T-helper 1 cell treated with Interleukin-12 subunit alpha and Interleukin-12 subunit beta and Interleukin-4 antibody, amounts not matched to agents 30 ng/mL and 1 ng/mL, for 36 hours (primary cell): Measurements from ENCODE around the gene MEF2C. TPM values are rescaled to one million over a fixed set of nuclear protein-coding genes. Genes with fewer than 3 reads are reported as not detected.
"Not testable (repeated sequence)": the region's sequence is repeated elsewhere in the genome, so short reads cannot be mapped to it uniquely, and the experiment has no call there.

Source experiments
- intact Hi-C: fragments of 100-400 bp; cut with micrococcal nuclease; formaldehyde crosslinking; loops from one replicate; pipeline ENCODE4 v1.15.1; 2024
- total RNA-seq: library from RNA; stranded (reverse); gene quantifications from 2 replicates; pipeline ENCODE4 v1.2.3, GENCODE V29; 2022

MEF2C gene
- total RNA-seq, 1 donor from 2014 or later: 0.32 TPM

DNA sequence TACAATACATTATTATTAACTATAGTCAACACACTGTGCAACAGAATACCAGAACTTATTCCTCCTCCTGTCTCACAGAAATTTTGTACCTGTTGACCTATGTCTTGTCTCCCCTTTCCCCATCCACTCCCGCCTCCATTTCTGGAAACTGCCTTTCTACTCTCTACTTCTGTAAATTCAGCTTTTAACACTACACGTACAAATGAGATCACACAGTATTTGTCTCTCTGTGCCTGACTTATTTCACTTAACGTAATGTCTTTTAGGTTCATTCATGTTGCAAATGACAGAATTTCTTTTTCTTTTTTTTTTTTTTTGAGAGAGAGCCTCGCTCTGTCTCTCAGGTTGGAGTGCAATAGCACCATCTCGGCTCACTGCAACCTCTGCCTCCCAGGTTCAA, 19.5 kb downstream of the MEF2C start:
- intact Hi-C loops: no loop called here

DNA sequence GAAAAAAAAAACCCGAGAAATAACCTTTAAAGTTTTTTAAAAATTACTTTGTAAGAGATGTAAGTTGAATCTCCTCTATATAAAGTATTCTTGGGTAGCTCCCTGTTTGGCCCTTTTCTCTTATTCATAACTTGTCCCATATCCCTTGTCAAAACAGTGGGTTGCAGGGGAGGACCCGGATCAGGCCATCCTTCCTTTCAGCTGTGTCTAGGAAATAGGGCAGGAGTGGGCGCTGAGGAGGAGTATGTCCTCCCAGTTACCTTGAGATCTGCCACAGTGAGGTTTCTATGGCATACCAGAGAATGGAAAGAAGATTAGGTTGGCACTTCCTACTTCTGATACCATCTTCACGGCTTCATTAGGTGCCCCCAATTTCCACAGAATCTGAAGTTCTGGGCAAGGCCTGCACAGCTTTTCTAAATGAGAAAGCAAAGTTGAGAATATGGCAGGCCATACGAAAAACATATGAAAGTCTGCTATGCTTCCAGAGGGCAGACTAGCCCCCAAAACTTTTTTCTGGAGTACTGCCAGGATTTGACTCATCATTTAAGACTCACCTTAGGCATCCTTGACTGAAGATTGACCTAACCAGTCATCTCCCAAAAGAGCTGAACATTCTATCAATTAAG, 20.3 kb downstream of the MEF2C start:
- intact Hi-C loops: no loop called here

GRCh38 chr5:88861231-88861630, 21.8 kb downstream of the MEF2C start:
- intact Hi-C loops: no loop called here

GRCh38 chr5:88860501-88860900, 22.5 kb downstream of the MEF2C start:
- intact Hi-C loops: no loop called here

- intact Hi-C loops: no loop called here
Observed at GRCh38 chr5:88858392-88858791, 24.6 kb downstream of the MEF2C start.

DNA sequence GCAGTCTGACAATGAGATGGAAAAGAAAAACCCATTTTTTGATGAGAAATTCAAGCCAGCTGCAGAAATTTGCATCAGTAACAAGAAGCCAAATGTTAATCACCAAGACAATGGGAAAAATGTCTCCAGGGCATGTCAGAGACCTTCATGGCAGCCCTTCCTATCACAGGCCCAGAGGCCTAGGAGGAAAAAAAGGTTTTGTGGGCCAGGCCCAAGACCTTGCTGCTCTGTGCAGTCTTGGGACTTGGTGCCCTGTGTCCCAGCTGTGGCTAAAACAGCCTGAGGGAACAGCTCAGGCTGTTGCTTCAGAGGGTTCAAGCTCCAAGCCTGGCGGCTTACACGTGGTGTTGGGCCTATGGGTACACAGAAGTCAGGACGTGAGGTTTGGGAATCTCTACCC, 26.6 kb downstream of the MEF2C start:
- intact Hi-C loops: not testable (repeated sequence)

GRCh38 chr5:88854769-88855168, 28.2 kb downstream of the MEF2C start:
- intact Hi-C loops: no loop called here

GRCh38 chr5:88847420-88847819, 35.6 kb downstream of the MEF2C start:
- intact Hi-C loops: no loop called here

DNA sequence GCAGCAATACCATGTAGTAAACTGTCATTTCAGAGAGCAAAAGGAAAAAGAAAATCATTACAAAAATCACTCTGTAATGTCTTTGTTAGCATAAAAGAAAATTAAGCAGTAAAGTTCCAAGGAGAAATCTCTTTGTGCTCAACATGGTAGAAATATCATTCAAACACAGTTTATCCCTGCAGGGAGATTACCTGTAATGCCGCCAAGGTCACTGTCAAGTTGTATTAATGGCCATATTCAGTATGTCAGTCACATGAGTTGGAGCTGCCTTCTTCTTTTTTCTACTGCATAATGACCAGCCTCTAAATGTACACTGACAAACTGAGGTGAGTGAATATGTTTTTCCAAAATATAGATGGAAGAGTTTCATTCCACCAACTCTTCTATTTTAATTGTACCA, 36.5 kb downstream of the MEF2C start:
- intact Hi-C loops: no loop called here

- intact Hi-C loops: no loop called here
Observed at GRCh38 chr5:88845081-88845697, 37.8 kb downstream of the MEF2C start.

GRCh38 chr5:88842784-88843183, 40.2 kb downstream of the MEF2C start:
- intact Hi-C loops: no loop called here

DNA sequence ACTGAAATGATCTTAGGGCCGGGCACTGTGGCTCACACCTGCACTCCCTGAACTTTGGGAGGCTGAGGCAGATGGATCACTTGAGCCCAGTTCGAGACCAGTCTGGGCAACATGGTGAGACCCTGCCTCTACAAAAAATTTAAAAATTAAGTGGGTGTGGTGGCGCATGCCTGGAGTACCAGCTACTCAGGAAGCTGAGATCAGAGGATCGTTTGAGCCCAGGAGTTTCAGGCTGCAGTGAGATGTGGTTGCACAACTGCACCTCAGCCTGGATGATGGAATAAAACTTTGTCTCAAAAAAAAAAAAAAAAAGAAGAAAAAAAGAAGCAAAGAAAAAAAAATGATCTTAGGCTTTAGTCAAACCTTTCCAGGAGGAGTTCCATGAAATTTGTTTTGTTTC, 41.8 kb downstream of the MEF2C start:
- intact Hi-C loops: no loop called here

DNA sequence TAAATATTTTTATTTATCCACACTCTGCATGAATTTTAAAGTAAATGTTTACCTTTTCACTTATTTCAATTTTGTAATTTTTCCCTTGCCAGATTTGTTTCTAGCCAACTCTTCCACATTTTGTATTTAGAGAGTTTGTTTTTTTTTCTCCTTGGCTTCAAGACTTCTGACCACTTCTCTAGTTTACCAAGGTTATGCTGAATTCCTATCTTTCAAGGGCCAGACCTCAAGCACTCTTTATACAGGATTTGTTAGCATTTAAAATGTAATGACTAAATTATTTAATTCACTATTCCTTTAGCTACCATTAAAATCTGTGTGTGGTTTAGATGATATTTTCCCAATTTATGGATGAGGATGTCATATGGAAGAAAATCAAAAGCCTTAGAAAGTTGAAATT, 42.5 kb downstream of the MEF2C start:
- intact Hi-C loops: no loop called here

GRCh38 chr5:88839238-88839637, 43.7 kb downstream of the MEF2C start:
- intact Hi-C loops: no loop called here

DNA sequence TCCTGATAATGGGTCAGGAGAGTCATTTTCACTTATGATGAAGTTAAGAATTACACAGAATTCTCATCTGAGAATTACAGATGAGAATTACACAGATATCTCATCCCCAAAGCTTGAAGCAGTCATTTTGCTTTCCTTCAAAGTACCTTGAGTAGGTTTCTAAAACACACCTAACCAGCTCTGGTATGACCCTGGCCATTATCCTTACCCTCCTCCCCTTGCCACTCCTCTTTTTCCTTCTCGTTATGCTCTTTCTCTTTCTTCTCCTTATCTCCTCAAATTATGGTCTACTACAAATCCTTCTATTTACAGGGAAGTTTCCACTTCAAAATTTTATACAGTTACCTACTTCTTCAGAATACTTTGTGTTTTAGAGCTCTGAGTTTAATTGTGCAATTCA, 44.5 kb downstream of the MEF2C start:
- intact Hi-C loops: no loop called here

DNA sequence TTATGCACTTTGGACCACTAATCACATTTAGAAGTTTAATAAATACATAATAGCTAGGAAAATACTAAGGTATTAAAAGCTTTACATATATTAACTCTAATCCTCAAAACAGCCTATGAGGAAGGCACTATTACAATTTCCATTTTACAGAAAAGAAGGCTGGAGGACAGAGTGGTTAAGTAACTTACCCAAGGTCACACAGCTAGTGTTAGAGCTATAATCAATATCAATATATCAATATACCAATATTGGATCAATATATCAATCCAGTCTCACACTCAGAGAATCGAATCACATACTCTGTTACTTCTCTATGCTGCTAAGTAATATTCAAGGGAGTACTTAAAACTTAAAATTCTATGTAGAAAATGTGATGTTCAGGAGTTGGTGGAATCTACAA, 45.2 kb downstream of the MEF2C start:
- intact Hi-C loops: no loop called here

GRCh38 chr5:88837222-88837621, 45.8 kb downstream of the MEF2C start:
- intact Hi-C loops: no loop called here

DNA sequence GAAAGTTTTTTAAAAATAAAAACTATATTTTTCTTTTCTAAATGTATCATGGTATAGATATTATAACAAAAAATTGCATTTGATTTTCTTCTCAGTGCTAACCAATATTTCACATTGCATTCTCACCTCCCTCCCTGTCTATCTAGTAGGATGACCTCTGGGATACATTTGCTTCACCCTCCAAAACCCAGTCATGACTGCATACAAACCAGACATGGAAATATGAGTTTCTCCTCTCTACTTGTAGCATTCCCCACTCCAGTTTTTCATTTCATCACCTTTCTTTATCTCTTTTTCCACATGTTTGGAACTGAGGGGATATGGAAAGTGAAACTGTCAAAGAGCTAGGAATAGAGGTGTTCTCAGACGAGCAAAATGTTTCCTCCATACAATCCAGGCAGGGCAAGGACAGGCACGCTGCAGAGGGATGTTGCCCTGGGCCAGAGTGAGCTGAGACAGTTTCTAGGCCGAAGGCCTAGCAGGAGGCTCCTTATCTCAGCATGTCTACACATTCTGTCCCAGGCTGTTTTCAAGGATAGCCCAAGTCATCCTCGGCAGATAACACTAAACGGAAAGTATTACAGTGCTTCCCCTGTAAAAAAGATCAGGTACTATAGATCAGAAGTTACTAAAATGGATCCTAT, 46.7 kb downstream of the MEF2C start:
- intact Hi-C loops: no loop called here

DNA sequence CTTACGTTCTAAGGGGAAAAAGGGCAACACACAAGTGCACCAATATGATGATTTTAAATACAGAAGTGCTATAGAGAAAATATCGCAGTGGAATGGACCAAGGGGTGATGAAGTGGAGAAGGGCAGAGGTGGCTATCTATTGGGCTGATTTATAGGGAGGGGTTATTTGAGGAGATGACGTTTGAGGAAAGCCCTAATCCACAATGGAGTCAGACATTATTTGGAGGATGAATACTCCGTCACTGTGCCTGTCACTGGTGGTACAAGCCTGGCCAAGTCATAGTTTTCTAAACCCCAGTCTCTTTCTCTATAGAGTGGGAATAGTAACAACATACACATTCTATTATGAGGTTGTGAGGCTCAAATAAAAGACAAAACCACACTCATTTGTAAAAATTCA, 48.5 kb downstream of the MEF2C start:
- intact Hi-C loops: no loop called here

- intact Hi-C loops: no loop called here
Observed at GRCh38 chr5:88834131-88834462, 48.9 kb downstream of the MEF2C start.

DNA sequence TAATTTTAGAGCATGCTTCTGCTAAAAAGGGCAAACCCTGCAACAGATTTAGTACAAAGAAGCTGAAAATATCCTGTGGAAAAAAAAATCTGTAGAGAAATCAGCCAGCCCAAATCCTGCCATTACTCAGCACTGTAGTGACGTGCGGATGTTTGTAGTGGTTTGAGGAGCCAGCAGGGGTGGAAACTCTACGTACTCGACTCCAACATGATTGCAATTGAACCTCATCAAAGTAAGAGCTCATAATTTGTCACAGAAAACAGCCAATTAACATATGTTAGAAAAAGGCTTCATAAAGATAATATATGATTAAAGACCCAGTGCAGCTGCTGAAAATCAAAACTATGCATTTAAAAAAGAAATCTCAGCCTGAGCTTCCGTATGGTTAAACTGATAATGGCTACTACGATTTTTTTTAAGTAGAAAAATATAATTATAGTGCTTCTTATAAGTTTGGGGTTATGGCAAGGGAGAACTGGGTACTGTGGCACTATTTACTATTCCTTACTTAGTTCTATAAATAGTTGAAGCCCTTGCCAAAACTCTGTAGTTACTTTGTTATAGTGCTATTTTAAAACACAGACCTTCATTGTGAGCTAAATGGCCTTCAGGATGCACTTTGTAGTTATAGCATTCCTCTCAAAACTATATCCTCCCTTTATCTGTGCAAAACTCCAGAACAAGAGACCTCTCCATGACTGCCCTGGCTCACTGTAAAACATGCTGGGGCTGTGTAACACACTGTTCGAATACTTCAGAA, 49.4 kb downstream of the MEF2C start:
- intact Hi-C loops: no loop called here

- intact Hi-C loops: no loop called here
Observed at GRCh38 chr5:88831816-88832215, 51.2 kb downstream of the MEF2C start.
